Heart left ventricle (tissue), 16 donors: ENCODE data around the gene KSR2. TPM values are rescaled to one million over a fixed set of nuclear protein-coding genes. Genes with fewer than 3 reads are reported as not detected.
A peak's percentile ranks its signal among the peaks of the same experiment; 100 is the strongest.

Experiments used
- ATAC-seq, 4 donors: fragments of 200-7000 bp; cut with Tn5 transposase; one replicate each; pipeline ENCODE4 v1.9.1; 2020 to 2022; ENCODE audit warnings: moderate library complexity in 4 of 4, mild to moderate bottlenecking in 3 of 4, moderate number of reproducible peaks in 1 of 4
- DNase-seq, 5 donors: peaks; one replicate each; pipeline ENCODE4 v3.0.0-alpha.2; 2020
- H3K27ac ChIP-seq, 12 donors: fragments of 200-600 bp; sonication (generic) in 4 of 12; one replicate each; pipeline versions ENCODE4 v1.5.0 to v1.8.0; 2016 to 2022; ENCODE audit warnings: mild to moderate bottlenecking in 2 of 12
- H3K27me3 ChIP-seq, 9 donors: fragments of 200-600 bp; sonication (generic) in 2 of 9; one replicate each; pipeline versions ENCODE4 v1.5.1 to v1.8.0; 2016 to 2022; ENCODE audit warnings: mild to moderate bottlenecking in 3 of 9
- H3K36me3 ChIP-seq, 9 donors: fragments of 200-600 bp; sonication (generic) in 2 of 9; one replicate each; pipeline versions ENCODE4 v1.5.0 to v1.8.0; 2018 to 2022; ENCODE audit warnings: mild to moderate bottlenecking in 2 of 9
- H3K4me1 ChIP-seq, 12 donors: fragments of 200-600 bp; sonication (generic) in 4 of 12; one replicate each; pipeline versions ENCODE4 v1.5.0 to v1.8.0; 2016 to 2022; ENCODE audit warnings: mild to moderate bottlenecking in 3 of 12
- H3K4me3 ChIP-seq, 12 donors: fragments of 200-600 bp; sonication (generic) in 4 of 12; one replicate each; pipeline versions ENCODE4 v1.5.0 to v1.8.0; 2017 to 2022; ENCODE audit warnings: mild to moderate bottlenecking in 9 of 12, moderate library complexity in 4 of 12
- H3K9me3 ChIP-seq, 12 donors: fragments of 200-600 bp; sonication (generic) in 4 of 12; one replicate each; pipeline versions ENCODE4 v1.5.0 to v1.8.0; 2016 to 2022; ENCODE audit warnings: mild to moderate bottlenecking in 1 of 12
- CTCF ChIP-seq, 12 donors: fragments of 200-600 bp; sonication (generic) in 4 of 12; IDR thresholded peaks; one replicate each; pipeline versions ENCODE4 v1.5.0 to v1.8.0; 2018 to 2022; ENCODE audit warnings: antibody characterized with exemption in 12 of 12, mild to moderate bottlenecking in 5 of 12
- POLR2A ChIP-seq, 2 donors: fragments of 450-650 bp; IDR thresholded peaks; one replicate each; pipeline ENCODE4 v1.6.1; 2017; ENCODE audit warnings: antibody characterized with exemption in 2 of 2, mild to moderate bottlenecking in 2 of 2, moderate library complexity in 2 of 2
- WGBS, 4 donors: extraction: QIAGEN DNeasy Blood & Tissue Kit in 2 of 4; methylation state at CpG; one replicate each; pipeline versions ENCODE4 v1.1.5 to v1.1.7; 2013 to 2018; 5-methylcytosine and 5-hydroxymethylcytosine counted together
- intact Hi-C, 10 donors: fragments of 100-400 bp; cut with DNase I; formaldehyde crosslinking; loops; one replicate each; pipeline versions ENCODE4 v1.11.1 to v1.14.2; 2022
- polyA plus RNA-seq, 2 donors: library from polyadenylated mRNA; stranded (reverse); fragments of 200-250 nt; gene quantifications; one replicate each; pipeline ENCODE4 v1.2.3, GENCODE V29; 2013
- total RNA-seq, 9 donors: library from RNA; depleted of rRNA in 2 of 9; stranded (reverse); fragments of >200 nt in 2 of 9; fragmentation: NEBNext Ultra II Directional in 3 of 9; extraction: Animal tissue kit (Norgen Biotek cat#: 25700) in 3 of 9; gene quantifications; one replicate each; pipeline versions ENCODE4 v1.1.0 to v1.2.4, GENCODE V29; 2016 to 2023
- donor health status: ischemic (EF 13 %, LVEDD 7.1; RV severe dilation, severe dysfunction).
- donor health status: healthy with polysubstance abuse.
- donor health status: DM: no; HTN: yes; CAD: no.
- donor health status: DM: no; HTN: no; CAD: no.
- donor health status: ischemic (EF 25% LVEDD 6.9; RV normal size, moderate dysfunction).
- donor health status: ischemic (EF 25% LVEDD 5.7; RV mildly dilated, moderate dysfunction).
- donor health status: healthy.
- donor health status: DM: yes; HTN: yes; CAD: no.
- donor health status: ischemic (EF 35%, LVEDD 5.7; RV mildly dilated, moderate dysfunction).
- donor health status: nonischemic (EF 11% LVEDD 7.7; RV severe dilation, severe dysfunction).
- donor health status: DM: yes; HTN: yes; CAD: no.
- donor health status: PGD.
- donor health status: ischemic (EF 29% LVEDD 5.4; RV normal size, mild dysfunction).
- donor health status: nonischemic (EF 23%, LVEDD 6.1; RV moderate dilation, normal function).

KSR2 gene
- total and polyA plus RNA-seq, 11 donors, result under 0.01 to 0.02 (median 0.02) TPM; not detected in 8

DNA sequence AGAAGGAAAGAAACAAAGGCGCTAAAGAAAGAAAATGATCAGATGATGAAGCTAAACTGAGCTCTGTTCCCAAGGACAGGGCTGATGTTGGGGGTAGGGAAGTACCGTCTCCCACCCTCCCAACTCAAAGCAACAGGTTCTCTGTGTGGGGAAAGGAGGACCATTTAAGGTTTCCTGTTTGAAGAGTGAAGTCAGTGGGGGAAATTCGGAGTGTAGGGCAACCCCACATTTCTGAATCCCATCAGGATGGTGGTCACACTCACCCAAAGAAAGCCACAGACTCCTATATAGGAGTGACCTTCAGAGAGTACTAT, 131.1 kb downstream of the KSR2 start:
- no peak for ATAC-seq

DNA sequence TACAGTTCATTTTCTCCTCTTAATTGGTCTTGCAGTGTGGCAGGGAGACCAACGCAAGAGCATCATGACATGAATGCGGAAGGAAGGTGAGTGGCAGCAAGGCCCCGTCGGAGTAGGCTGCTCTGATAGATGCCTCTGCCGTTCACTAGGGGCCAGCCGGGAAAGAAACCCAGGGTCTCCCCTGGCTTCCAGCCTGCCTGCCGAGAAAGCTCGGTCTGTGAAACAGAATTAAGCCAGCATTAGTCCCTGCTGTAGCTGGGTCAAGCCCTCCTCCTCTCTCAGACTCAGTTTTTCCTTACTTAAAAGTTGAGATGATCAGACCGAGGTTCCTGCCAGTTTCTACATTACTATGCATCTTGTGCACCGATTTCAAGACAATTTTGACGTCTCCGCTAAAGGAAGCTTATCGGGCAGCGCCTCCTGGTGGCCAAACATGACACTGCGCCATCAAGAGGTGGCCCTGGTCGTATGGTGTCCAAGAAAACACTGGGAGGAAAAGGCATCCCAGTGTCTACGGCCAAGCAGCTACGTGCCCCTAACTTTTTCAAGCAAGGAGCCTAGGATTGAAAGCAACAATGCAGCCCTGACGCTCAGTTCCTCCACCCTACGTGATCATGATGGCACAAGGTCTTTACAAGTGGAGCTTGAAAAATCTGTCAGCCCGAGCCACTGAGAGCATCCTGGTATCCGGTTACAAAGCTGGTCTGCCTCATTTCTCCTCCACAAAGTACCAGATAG, 131.6 kb downstream of the KSR2 start:
- peaks cover 0 to 6% (median 0%) of the 10 kb centered on the region in 12 donors for H3K4me1 ChIP-seq
- ATAC-seq (peak in 3 of 4 donors; percentile 65 to 69 (median 66)), DNase-seq (peak; percentile 56 to 84 (median 66))
- H3K4me3 ChIP-seq, result no peak overlapping the region
- intact Hi-C loops, result loop anchor here (1.0 to 10.0 kb wide), 14 partner anchors 162 to 625 kb away; no protein-coding TSS in a partner anchor
- no peaks in the 10 kb centered on the region for H3K9me3 ChIP-seq
- peaks cover 0 to 72% (median 9%) of the 10 kb centered on the region in 9 donors for H3K27me3 ChIP-seq
- TF ChIP-seq CTCF (IDR thresholded peaks at IDR 0.05) (peak; percentile 90 to 96 (median 94)), POLR2A (IDR thresholded peaks at IDR 0.05) (no peak)
- H3K27ac ChIP-seq, result no peak overlapping the region
- WGBS, 4 donors, result 4 to 7% (median 6%) methylated on average over 22 of the region's 22 CpGs
- no peaks in the 10 kb centered on the region for H3K36me3 ChIP-seq

More for the DNA sequence above, 131.1 kb downstream of the KSR2 start:
- Histone ChIP-seq H3K36me3 (no peaks in the 10 kb centered on the region), H3K4me1 (peaks cover 0 to 6% (median 0%) of the 10 kb centered on the region in 12 donors), H3K27me3 (peaks cover 0 to 74% (median 9%) of the 10 kb centered on the region in 9 donors), H3K4me3 (no peak overlapping the region), H3K27ac (no peak overlapping the region), H3K9me3 (no peaks in the 10 kb centered on the region)
- 37 to 56% (median 51%) methylated on average over 3 of the region's 3 CpGs for WGBS, 4 donors
- intact Hi-C loops, result loop anchor here (1.0 to 10.0 kb wide), 14 partner anchors 163 to 625 kb away; no protein-coding TSS in a partner anchor
- DNase-seq, result no peak
- TF ChIP-seq CTCF (IDR thresholded peaks at IDR 0.05), result no peak

DNA sequence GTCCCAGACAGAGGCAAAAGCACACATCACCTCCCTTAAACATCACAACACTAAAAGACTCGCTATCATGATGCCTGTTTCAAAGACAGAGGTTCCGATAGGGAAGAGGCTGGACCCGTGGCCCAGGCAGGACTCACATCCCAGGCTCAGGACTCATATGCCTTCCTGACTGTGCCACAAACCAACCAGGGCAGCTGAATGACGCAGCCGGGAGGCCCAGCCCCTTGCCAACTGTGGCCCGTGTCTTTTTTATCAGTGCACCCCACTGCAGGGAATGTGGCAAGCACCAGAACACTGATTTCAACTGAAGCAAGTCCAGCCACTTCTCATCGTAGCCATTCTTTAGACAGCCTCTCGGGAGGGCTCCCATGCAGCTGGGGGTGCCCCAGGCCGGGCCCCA, 132.3 kb downstream of the KSR2 start:
- Histone ChIP-seq H3K27ac (no peak overlapping the region), H3K4me3 (no peak overlapping the region), H3K4me1 (peaks cover 0 to 6% (median 0%) of the 10 kb centered on the region in 12 donors), H3K36me3 (no peaks in the 10 kb centered on the region), H3K9me3 (no peaks in the 10 kb centered on the region), H3K27me3 (peaks cover 0 to 69% (median 8%) of the 10 kb centered on the region in 9 donors)
- TF ChIP-seq CTCF (IDR thresholded peaks at IDR 0.05) (no peak), POLR2A (IDR thresholded peaks at IDR 0.05) (no peak)
- ATAC-seq, result no peak
- intact Hi-C loops, result loop anchor here (2.0 to 10.0 kb wide), 11 partner anchors 162 to 624 kb away; no protein-coding TSS in a partner anchor
- WGBS, 4 donors, result 54 to 65% (median 61%) methylated on average over 9 of the region's 9 CpGs
- DNase-seq, result no peak

GRCh38 chr12:117835156-117835555, 133.6 kb downstream of the KSR2 start:
- Histone ChIP-seq H3K27me3 (peaks cover 0 to 55% (median 8%) of the 10 kb centered on the region in 9 donors), H3K27ac (no peak overlapping the region), H3K36me3 (no peaks in the 10 kb centered on the region), H3K4me1 (peaks cover 0 to 6% (median 0%) of the 10 kb centered on the region in 12 donors), H3K9me3 (no peaks in the 10 kb centered on the region), H3K4me3 (no peak overlapping the region)
- 67 to 70% (median 68%) methylated on average over 7 of the region's 7 CpGs for WGBS, 4 donors
- no peak for DNase-seq
- no peak for ATAC-seq
- intact Hi-C loops, result loop anchor here in 9 of 10 donors (5.0 to 10.0 kb wide), 6 partner anchors 160 to 623 kb away; no protein-coding TSS in a partner anchor
- TF ChIP-seq POLR2A (IDR thresholded peaks at IDR 0.05) (no peak), CTCF (IDR thresholded peaks at IDR 0.05) (no peak)
